HEK293 (cell line): ENCODE data around the gene COX6A1.
A peak's percentile ranks its signal among the peaks of the same experiment; 100 is the strongest.

Source experiments
- CTCF ChIA-PET: fragments of 350-600 bp; formaldehyde crosslinking; extraction: SDS; loops from one replicate; lab custom pipeline; 2021; ENCODE audit warnings: antibody characterized with exemption; lab: Yijun Ruan, JAX
- POLR2A ChIA-PET: fragments of 300-600 bp; formaldehyde crosslinking; extraction: SDS; loops from one replicate; lab custom pipeline; 2020; ENCODE audit warnings: antibody characterized with exemption, inconsistent platforms; lab: Yijun Ruan, JAX
- H3K27ac ChIP-seq: fragments of 200-500 bp; sonication (Bioruptor generic); 2 replicates; pipeline ENCODE4 v1.5.1; 2014; ENCODE audit warnings: low read depth, low read length, control low read depth, inconsistent platforms; ENCODE audit errors: extremely low read depth
- H3K36me3 ChIP-seq, 2 experiments: fragments of 200-500 bp in 1 of 2; sonication (Bioruptor generic) in 1 of 2; 1 replicate in 1 of 2; 2 replicates in 1 of 2; pipeline ENCODE4 v1.5.1; 2014 to 2017; ENCODE audit warnings: inconsistent platforms in 2 of 2, low read length in 2 of 2; ENCODE audit not compliant: control insufficient read depth in 2 of 2, insufficient read depth in 1 of 2
- H3K4me1 ChIP-seq: fragments of 200-500 bp; sonication (Bioruptor generic); 2 replicates; pipeline ENCODE4 v1.5.1; 2014; ENCODE audit warnings: mild to moderate bottlenecking, low read length, inconsistent platforms; ENCODE audit not compliant: control insufficient read depth, insufficient read depth
- H3K4me3 ChIP-seq: 2 replicates; pipeline ENCODE4 v1.5.1; 2011; ENCODE audit warnings: low read depth, mild to moderate bottlenecking, control low read depth, low read length, moderate library complexity
- H3K9me3 ChIP-seq: fragments of 200-500 bp; sonication (Bioruptor generic); 2 replicates; pipeline ENCODE4 v1.5.1; 2014; ENCODE audit warnings: low read depth, low read length, inconsistent platforms; ENCODE audit not compliant: control insufficient read depth, insufficient read depth
- GLIS1 ChIP-seq: fragments of 450-650 bp; formaldehyde crosslinking; IDR thresholded peaks from 2 replicates; pipeline ENCODE4 v1.5.1; 2016; ENCODE audit warnings: missing biosample characterization, missing genetic modification characterization
- KLF1 ChIP-seq: fragments of 450-650 bp; formaldehyde crosslinking; IDR thresholded peaks from 2 replicates; pipeline ENCODE4 v1.5.1; 2016; ENCODE audit warnings: missing biosample characterization, missing genetic modification characterization
- OSR2 ChIP-seq: fragments of 450-650 bp; formaldehyde crosslinking; IDR thresholded peaks from 2 replicates; pipeline ENCODE4 v1.5.1; 2016; ENCODE audit warnings: missing biosample characterization, missing genetic modification characterization
- OVOL3 ChIP-seq: fragments of 450-650 bp; formaldehyde crosslinking; IDR thresholded peaks from 2 replicates; pipeline ENCODE4 v1.5.1; 2016; ENCODE audit warnings: missing biosample characterization, missing genetic modification characterization
- PRDM1 ChIP-seq: fragments of 450-650 bp; formaldehyde crosslinking; IDR thresholded peaks from 2 replicates; pipeline ENCODE4; 2016; ENCODE audit warnings: missing biosample characterization, missing genetic modification characterization
- ZBTB20 ChIP-seq: fragments of 450-650 bp; formaldehyde crosslinking; IDR thresholded peaks from 2 replicates; pipeline ENCODE4 v1.5.1; 2016; ENCODE audit warnings: missing biosample characterization, missing genetic modification characterization
- ZNF112 ChIP-seq: fragments of 450-650 bp; formaldehyde crosslinking; IDR thresholded peaks from 2 replicates; pipeline ENCODE4 v1.5.0; 2017; ENCODE audit warnings: missing biosample characterization, missing genetic modification characterization
- ZNF121 ChIP-seq: fragments of 450-650 bp; formaldehyde crosslinking; IDR thresholded peaks from 2 replicates; pipeline ENCODE4 v1.5.1; 2016; ENCODE audit warnings: missing biosample characterization, missing genetic modification characterization
- ZNF132 ChIP-seq: fragments of 450-650 bp; formaldehyde crosslinking; IDR thresholded peaks from 2 replicates; pipeline ENCODE4 v1.5.1; 2017; ENCODE audit warnings: missing biosample characterization, missing genetic modification characterization, borderline replicate concordance
- ZNF248 ChIP-seq: fragments of 450-650 bp; formaldehyde crosslinking; IDR thresholded peaks from 2 replicates; pipeline ENCODE4 v1.5.1; 2017; ENCODE audit warnings: missing biosample characterization, missing genetic modification characterization
- ZNF362 ChIP-seq: fragments of 450-650 bp; formaldehyde crosslinking; IDR thresholded peaks from 2 replicates; pipeline ENCODE4 v1.5.1; 2016; ENCODE audit warnings: missing biosample characterization, missing genetic modification characterization
- ZNF776 ChIP-seq: fragments of 450-650 bp; formaldehyde crosslinking; IDR thresholded peaks from 2 replicates; pipeline ENCODE4 v1.5.0; 2017; ENCODE audit warnings: missing biosample characterization, missing genetic modification characterization, borderline replicate concordance
- ZSCAN30 ChIP-seq: fragments of 450-650 bp; IDR thresholded peaks from 2 replicates; pipeline ENCODE4 v1.5.1; 2018; ENCODE audit warnings: missing biosample characterization, mild to moderate bottlenecking, missing genetic modification characterization, moderate library complexity
- TF ChIP-seq, protein P1 (sequence below): fragments of 450-650 bp; formaldehyde crosslinking; IDR thresholded peaks from 2 replicates; pipeline ENCODE4 v1.5.1; 2017; ENCODE audit warnings: missing biosample characterization, mild to moderate bottlenecking, missing genetic modification characterization, moderate library complexity
- TF ChIP-seq, protein P2 (sequence below): fragments of 450-650 bp; IDR thresholded peaks from 2 replicates; pipeline ENCODE4 v1.5.1; 2018; ENCODE audit warnings: missing biosample characterization, mild to moderate bottlenecking, missing genetic modification characterization
- TF ChIP-seq, protein P3 (sequence below): fragments of 450-650 bp; formaldehyde crosslinking; IDR thresholded peaks from 2 replicates; pipeline ENCODE4 v1.5.1; 2016; ENCODE audit warnings: missing biosample characterization, missing genetic modification characterization
- TF ChIP-seq, protein P4 (sequence below): fragments of 450-650 bp; formaldehyde crosslinking; IDR thresholded peaks from 2 replicates; pipeline ENCODE4 v1.5.1; 2016; ENCODE audit warnings: missing biosample characterization, missing genetic modification characterization
- TF ChIP-seq, protein P5 (sequence below): fragments of 450-650 bp; formaldehyde crosslinking; IDR thresholded peaks from 2 replicates; pipeline ENCODE4 v1.5.1; 2016; ENCODE audit warnings: missing biosample characterization, missing genetic modification characterization, low read depth

The COX6A1 gene

DNA sequence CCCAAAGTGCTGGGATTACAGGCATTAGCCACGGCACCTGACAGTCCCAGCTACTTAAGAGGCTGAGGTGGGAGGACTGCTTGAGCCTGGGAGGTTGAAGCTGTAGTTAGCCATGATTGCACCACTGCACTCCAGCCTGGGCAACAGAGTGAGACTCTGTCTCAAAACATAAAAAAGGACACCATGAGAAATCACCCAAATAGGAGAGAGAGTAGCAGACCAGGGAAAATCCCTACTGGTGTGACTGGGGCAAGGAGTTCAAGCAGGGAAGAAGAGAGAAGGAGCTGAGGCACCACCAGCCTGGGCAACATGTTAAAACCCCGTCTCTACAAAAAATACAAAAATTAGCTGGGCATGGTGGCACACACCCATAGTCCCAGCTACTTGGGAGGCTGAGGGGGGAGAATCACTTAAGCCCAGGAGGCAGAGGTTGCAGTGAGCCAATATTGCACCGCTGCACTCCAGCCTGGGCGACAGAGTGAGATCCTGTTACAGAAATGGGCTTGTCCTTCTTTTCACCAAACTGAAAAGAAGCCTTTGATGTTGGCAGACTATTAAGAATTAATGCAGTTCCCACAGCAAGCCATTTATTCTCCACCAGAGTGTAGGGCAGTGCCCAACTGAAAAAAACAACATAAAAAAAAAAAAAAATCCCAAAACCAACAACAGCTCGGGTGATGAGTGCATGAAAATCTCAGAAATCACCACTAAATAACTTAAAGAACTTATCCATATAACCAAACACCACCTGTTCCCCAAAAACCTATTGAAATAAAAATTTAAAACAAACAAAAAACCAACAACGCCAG, 36.1 kb downstream of the COX6A1 start:
- Histone ChIP-seq H3K9me3 (no peaks in the 10 kb centered on the region), H3K27ac (no peak overlapping the region), H3K36me3 (no peaks in the 10 kb centered on the region; a peak in 1 of 3 replicates), H3K4me1 (peaks cover 8% of the 10 kb centered on the region; the same call in 1 of the 2 replicates)
- TF ChIP-seq ZNF121 (tag by site-specific recombination) (peak; percentile 75; the same call in 1 of the 2 replicates), GLIS1 (tag by site-specific recombination) (0 out of 2 replicates have a peak, but pooled peaks have one; percentile 6), ZNF132 (no peak), KLF1 (tag by site-specific recombination) (no peak), OSR2 (tag by site-specific recombination) (0 out of 2 replicates have a peak, but pooled peaks have one; percentile 29), ZNF362 (tag by site-specific recombination) (peak; percentile 70)
- TF ChIP-seq, protein P1, sequence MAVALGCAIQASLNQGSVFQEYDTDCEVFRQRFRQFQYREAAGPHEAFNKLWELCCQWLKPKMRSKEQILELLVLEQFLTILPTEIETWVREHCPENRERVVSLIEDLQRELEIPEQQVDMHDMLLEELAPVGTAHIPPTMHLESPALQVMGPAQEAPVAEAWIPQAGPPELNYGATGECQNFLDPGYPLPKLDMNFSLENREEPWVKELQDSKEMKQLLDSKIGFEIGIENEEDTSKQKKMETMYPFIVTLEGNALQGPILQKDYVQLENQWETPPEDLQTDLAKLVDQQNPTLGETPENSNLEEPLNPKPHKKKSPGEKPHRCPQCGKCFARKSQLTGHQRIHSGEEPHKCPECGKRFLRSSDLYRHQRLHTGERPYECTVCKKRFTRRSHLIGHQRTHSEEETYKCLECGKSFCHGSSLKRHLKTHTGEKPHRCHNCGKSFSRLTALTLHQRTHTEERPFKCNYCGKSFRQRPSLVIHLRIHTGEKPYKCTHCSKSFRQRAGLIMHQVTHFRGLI: peak; percentile 75; the same call in 1 of the 2 replicates
- TF ChIP-seq, protein P2, sequence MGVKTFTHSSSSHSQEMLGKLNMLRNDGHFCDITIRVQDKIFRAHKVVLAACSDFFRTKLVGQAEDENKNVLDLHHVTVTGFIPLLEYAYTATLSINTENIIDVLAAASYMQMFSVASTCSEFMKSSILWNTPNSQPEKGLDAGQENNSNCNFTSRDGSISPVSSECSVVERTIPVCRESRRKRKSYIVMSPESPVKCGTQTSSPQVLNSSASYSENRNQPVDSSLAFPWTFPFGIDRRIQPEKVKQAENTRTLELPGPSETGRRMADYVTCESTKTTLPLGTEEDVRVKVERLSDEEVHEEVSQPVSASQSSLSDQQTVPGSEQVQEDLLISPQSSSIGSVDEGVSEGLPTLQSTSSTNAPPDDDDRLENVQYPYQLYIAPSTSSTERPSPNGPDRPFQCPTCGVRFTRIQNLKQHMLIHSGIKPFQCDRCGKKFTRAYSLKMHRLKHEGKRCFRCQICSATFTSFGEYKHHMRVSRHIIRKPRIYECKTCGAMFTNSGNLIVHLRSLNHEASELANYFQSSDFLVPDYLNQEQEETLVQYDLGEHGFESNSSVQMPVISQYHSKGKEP (tag by site-specific recombination): peak; percentile 83
- TF ChIP-seq, protein P3, sequence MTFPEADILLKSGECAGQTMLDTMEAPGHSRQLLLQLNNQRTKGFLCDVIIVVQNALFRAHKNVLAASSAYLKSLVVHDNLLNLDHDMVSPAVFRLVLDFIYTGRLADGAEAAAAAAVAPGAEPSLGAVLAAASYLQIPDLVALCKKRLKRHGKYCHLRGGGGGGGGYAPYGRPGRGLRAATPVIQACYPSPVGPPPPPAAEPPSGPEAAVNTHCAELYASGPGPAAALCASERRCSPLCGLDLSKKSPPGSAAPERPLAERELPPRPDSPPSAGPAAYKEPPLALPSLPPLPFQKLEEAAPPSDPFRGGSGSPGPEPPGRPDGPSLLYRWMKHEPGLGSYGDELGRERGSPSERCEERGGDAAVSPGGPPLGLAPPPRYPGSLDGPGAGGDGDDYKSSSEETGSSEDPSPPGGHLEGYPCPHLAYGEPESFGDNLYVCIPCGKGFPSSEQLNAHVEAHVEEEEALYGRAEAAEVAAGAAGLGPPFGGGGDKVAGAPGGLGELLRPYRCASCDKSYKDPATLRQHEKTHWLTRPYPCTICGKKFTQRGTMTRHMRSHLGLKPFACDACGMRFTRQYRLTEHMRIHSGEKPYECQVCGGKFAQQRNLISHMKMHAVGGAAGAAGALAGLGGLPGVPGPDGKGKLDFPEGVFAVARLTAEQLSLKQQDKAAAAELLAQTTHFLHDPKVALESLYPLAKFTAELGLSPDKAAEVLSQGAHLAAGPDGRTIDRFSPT (tag by site-specific recombination): 0 out of 2 replicates have a peak, but pooled peaks have one; percentile 12
- TF ChIP-seq, all 188 proteins: peak for 7
- ChIA-PET CTCF (interaction anchor here (0.6 to 2.3 kb wide), 9 partner anchors 9 to 177 kb away, joined by 3 to 8 read pairs (median 3); no protein-coding TSS in a partner anchor), POLR2A (interaction anchor here (0.8 to 1.9 kb wide), 8 partner anchors 9 to 107 kb away, joined by 3 to 22 read pairs (median 3); partner anchors contain the start of genes COQ5, DYNLL1 and POP5)
- H3K4me3 ChIP-seq: no peak overlapping the region

- Histone ChIP-seq H3K4me3 (no peak overlapping the region), H3K27ac (no peak overlapping the region), H3K36me3 (no peaks in the 10 kb centered on the region; a peak in 1 of 3 replicates), H3K4me1 (peaks cover 8% of the 10 kb centered on the region; the same call in 1 of the 2 replicates), H3K9me3 (no peaks in the 10 kb centered on the region)
- ChIA-PET CTCF (interaction anchor here (0.6 to 2.3 kb wide), 6 partner anchors 10 to 160 kb away, joined by 3 to 8 read pairs (median 3); no protein-coding TSS in a partner anchor), POLR2A (interaction anchor here (0.8 to 1.9 kb wide), 9 partner anchors 9 to 107 kb away, joined by 3 to 22 read pairs (median 3); partner anchors contain the start of genes COQ5, DYNLL1 and POP5)
- TF ChIP-seq, protein P4, sequence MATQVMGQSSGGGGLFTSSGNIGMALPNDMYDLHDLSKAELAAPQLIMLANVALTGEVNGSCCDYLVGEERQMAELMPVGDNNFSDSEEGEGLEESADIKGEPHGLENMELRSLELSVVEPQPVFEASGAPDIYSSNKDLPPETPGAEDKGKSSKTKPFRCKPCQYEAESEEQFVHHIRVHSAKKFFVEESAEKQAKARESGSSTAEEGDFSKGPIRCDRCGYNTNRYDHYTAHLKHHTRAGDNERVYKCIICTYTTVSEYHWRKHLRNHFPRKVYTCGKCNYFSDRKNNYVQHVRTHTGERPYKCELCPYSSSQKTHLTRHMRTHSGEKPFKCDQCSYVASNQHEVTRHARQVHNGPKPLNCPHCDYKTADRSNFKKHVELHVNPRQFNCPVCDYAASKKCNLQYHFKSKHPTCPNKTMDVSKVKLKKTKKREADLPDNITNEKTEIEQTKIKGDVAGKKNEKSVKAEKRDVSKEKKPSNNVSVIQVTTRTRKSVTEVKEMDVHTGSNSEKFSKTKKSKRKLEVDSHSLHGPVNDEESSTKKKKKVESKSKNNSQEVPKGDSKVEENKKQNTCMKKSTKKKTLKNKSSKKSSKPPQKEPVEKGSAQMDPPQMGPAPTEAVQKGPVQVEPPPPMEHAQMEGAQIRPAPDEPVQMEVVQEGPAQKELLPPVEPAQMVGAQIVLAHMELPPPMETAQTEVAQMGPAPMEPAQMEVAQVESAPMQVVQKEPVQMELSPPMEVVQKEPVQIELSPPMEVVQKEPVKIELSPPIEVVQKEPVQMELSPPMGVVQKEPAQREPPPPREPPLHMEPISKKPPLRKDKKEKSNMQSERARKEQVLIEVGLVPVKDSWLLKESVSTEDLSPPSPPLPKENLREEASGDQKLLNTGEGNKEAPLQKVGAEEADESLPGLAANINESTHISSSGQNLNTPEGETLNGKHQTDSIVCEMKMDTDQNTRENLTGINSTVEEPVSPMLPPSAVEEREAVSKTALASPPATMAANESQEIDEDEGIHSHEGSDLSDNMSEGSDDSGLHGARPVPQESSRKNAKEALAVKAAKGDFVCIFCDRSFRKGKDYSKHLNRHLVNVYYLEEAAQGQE (tag by site-specific recombination): no peak
- TF ChIP-seq ZNF248 (tag by site-specific recombination) (no peak), ZNF112 (tag by site-specific recombination) (no peak), OVOL3 (tag by site-specific recombination) (no peak), ZSCAN30 (tag by site-specific recombination) (no peak), PRDM1 (peak; percentile 87), ZNF776 (no peak), ZBTB20 (tag by site-specific recombination) (peak; percentile 23; the same call in 1 of the 2 replicates)
- TF ChIP-seq, protein P5, sequence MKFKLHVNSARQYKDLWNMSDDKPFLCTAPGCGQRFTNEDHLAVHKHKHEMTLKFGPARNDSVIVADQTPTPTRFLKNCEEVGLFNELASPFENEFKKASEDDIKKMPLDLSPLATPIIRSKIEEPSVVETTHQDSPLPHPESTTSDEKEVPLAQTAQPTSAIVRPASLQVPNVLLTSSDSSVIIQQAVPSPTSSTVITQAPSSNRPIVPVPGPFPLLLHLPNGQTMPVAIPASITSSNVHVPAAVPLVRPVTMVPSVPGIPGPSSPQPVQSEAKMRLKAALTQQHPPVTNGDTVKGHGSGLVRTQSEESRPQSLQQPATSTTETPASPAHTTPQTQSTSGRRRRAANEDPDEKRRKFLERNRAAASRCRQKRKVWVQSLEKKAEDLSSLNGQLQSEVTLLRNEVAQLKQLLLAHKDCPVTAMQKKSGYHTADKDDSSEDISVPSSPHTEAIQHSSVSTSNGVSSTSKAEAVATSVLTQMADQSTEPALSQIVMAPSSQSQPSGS (tag by site-specific recombination): no peak
- TF ChIP-seq, protein P2 (tag by site-specific recombination): no peak
Measured at GRCh38 chr12:120474616-120474960, 36.7 kb downstream of the COX6A1 start.
